ENCODE results near the gene GPR173. TPM values are rescaled to one million over a fixed set of nuclear protein-coding genes. Genes with fewer than 3 reads are reported as not detected.

GPR173 gene
- total and polyA plus RNA-seq, 2 of the 8 experiments (the other 6 are each of a cell fraction or from before 2014, with no cell fraction given) = 7.0 to 11.3 TPM

DNA sequence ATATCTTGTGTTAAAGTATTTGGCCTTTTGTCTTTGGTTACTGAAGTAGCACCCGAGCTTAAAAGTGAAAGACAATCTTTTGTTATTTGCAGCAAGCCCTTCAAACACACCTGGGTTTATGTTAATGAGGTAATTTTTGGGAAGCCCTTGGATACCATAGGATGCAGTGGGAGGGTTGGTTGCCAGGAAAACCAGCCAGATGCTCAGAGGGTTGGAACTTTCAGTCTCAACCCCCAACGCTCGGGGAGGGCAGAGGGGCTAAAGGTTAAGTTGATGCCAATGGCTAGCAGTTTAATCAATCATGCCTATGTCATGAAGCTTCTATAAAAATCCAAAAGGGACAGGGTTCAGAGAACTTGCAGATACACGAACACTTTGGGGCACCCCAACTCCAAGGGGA, 17.2 kb upstream of the GPR173 start (continued):
- TF ChIP-seq GTF2F1 (IDR thresholded peaks at IDR 0.05; ENCODE audit: borderline replicate concordance, low read depth, low read length) = no peak
- TF ChIP-seq, protein P1, sequence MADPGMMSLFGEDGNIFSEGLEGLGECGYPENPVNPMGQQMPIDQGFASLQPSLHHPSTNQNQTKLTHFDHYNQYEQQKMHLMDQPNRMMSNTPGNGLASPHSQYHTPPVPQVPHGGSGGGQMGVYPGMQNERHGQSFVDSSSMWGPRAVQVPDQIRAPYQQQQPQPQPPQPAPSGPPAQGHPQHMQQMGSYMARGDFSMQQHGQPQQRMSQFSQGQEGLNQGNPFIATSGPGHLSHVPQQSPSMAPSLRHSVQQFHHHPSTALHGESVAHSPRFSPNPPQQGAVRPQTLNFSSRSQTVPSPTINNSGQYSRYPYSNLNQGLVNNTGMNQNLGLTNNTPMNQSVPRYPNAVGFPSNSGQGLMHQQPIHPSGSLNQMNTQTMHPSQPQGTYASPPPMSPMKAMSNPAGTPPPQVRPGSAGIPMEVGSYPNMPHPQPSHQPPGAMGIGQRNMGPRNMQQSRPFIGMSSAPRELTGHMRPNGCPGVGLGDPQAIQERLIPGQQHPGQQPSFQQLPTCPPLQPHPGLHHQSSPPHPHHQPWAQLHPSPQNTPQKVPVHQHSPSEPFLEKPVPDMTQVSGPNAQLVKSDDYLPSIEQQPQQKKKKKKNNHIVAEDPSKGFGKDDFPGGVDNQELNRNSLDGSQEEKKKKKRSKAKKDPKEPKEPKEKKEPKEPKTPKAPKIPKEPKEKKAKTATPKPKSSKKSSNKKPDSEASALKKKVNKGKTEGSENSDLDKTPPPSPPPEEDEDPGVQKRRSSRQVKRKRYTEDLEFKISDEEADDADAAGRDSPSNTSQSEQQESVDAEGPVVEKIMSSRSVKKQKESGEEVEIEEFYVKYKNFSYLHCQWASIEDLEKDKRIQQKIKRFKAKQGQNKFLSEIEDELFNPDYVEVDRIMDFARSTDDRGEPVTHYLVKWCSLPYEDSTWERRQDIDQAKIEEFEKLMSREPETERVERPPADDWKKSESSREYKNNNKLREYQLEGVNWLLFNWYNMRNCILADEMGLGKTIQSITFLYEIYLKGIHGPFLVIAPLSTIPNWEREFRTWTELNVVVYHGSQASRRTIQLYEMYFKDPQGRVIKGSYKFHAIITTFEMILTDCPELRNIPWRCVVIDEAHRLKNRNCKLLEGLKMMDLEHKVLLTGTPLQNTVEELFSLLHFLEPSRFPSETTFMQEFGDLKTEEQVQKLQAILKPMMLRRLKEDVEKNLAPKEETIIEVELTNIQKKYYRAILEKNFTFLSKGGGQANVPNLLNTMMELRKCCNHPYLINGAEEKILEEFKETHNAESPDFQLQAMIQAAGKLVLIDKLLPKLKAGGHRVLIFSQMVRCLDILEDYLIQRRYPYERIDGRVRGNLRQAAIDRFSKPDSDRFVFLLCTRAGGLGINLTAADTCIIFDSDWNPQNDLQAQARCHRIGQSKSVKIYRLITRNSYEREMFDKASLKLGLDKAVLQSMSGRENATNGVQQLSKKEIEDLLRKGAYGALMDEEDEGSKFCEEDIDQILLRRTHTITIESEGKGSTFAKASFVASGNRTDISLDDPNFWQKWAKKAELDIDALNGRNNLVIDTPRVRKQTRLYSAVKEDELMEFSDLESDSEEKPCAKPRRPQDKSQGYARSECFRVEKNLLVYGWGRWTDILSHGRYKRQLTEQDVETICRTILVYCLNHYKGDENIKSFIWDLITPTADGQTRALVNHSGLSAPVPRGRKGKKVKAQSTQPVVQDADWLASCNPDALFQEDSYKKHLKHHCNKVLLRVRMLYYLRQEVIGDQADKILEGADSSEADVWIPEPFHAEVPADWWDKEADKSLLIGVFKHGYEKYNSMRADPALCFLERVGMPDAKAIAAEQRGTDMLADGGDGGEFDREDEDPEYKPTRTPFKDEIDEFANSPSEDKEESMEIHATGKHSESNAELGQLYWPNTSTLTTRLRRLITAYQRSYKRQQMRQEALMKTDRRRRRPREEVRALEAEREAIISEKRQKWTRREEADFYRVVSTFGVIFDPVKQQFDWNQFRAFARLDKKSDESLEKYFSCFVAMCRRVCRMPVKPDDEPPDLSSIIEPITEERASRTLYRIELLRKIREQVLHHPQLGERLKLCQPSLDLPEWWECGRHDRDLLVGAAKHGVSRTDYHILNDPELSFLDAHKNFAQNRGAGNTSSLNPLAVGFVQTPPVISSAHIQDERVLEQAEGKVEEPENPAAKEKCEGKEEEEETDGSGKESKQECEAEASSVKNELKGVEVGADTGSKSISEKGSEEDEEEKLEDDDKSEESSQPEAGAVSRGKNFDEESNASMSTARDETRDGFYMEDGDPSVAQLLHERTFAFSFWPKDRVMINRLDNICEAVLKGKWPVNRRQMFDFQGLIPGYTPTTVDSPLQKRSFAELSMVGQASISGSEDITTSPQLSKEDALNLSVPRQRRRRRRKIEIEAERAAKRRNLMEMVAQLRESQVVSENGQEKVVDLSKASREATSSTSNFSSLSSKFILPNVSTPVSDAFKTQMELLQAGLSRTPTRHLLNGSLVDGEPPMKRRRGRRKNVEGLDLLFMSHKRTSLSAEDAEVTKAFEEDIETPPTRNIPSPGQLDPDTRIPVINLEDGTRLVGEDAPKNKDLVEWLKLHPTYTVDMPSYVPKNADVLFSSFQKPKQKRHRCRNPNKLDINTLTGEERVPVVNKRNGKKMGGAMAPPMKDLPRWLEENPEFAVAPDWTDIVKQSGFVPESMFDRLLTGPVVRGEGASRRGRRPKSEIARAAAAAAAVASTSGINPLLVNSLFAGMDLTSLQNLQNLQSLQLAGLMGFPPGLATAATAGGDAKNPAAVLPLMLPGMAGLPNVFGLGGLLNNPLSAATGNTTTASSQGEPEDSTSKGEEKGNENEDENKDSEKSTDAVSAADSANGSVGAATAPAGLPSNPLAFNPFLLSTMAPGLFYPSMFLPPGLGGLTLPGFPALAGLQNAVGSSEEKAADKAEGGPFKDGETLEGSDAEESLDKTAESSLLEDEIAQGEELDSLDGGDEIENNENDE (IDR thresholded peaks at IDR 0.05; ENCODE audit: insufficient replicate concordance, low read length) = no peak
- no peak for TF ChIP-seq JUND (IDR thresholded peaks at IDR 0.05; ENCODE audit: low read length)
